Colonic mucosa (tissue), 4 donors: ENCODE data around the gene ATXN1. TPM values are rescaled to one million over a fixed set of nuclear protein-coding genes. Genes with fewer than 3 reads are reported as not detected.

ENCODE experiments used
- DNase-seq: peaks from one replicate; pipeline ENCODE4 v3.0.0-alpha.2; 2020
- H3K27ac ChIP-seq: fragments of 200-600 bp; one replicate; pipeline ENCODE4 v1.8.0; 2021
- H3K27me3 ChIP-seq: fragments of 200-600 bp; one replicate; pipeline ENCODE4 v1.8.0; 2021
- H3K36me3 ChIP-seq: fragments of 200-600 bp; one replicate; pipeline ENCODE4 v1.8.0; 2021
- H3K4me1 ChIP-seq: fragments of 200-600 bp; one replicate; pipeline ENCODE4 v1.8.0; 2021; ENCODE audit warnings: mild to moderate bottlenecking
- H3K4me3 ChIP-seq: fragments of 200-600 bp; one replicate; pipeline ENCODE4 v1.8.0; 2021
- H3K9ac ChIP-seq, 2 donors: one replicate each; pipeline ENCODE4 v1.7.0; 2013; ENCODE audit warnings: control low read depth in 2 of 2, low read depth in 2 of 2, low read length in 2 of 2
- H3K9me3 ChIP-seq: fragments of 200-600 bp; one replicate; pipeline ENCODE4 v1.8.0; 2021
- CTCF ChIP-seq: fragments of 200-600 bp; IDR thresholded peaks from one replicate; pipeline ENCODE4 v1.8.0; 2022; ENCODE audit warnings: antibody characterized with exemption, mild to moderate bottlenecking
- intact Hi-C: fragments of 100-400 bp; cut with DNase I; formaldehyde crosslinking; loops from one replicate; pipeline ENCODE4 v1.14.1; 2022
- total RNA-seq, 2 donors: library from RNA; stranded (reverse); fragmentation: NEBNext Ultra II Directional in 1 of 2; extraction: Animal tissue kit (Norgen Biotek cat#: 25700) in 1 of 2; gene quantifications; one replicate each; pipeline ENCODE4 v1.2.1, GENCODE V29; 2021
- donor health status: healthy.
- donor health status: DM: no; HTN: no; CAD: no.
- donor health status: DM: no; HTN: no; CAD: no.

ATXN1 gene
- total RNA-seq, 2 donors from 2014 or later = 24.5 to 41.9 TPM

DNA sequence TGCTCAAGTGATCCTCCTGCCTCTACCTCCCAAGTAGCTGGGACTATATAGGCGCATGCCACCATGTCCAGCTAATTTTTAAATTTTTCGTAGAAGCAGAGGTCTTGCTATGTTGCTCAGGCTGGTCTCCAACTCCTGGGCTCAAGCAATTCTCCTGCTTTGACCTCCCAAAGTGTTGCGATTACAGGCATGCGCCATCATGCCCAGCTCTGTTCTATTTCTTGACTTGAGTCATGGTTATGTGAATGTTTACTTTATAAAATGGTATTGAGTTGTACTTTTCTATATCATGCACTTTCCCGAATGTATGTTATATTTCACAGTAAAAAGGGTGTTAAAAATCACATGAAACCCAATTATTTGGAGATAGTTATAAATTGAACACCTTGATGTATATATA is 17.3 kb upstream of the ATXN1 start:
- Histone ChIP-seq H3K9ac (no peak overlapping the region), H3K36me3 (no peaks in the 10 kb centered on the region), H3K4me3 (no peak overlapping the region), H3K4me1 (no peaks in the 10 kb centered on the region), H3K27me3 (no peaks in the 10 kb centered on the region), H3K9me3 (no peaks in the 10 kb centered on the region), H3K27ac (no peak overlapping the region)
- DNase-seq = no peak
- intact Hi-C loops = loop anchor here (10.0 kb wide), 2 partner anchors 186 to 306 kb away; no protein-coding TSS in a partner anchor
- TF ChIP-seq CTCF = no peak

GRCh38 chr6:16777794-16778193 is 16.5 kb upstream of the ATXN1 start:
- no peaks in the 10 kb centered on the region for H3K36me3 ChIP-seq
- DNase-seq = no peak
- no peak overlapping the region for H3K9ac ChIP-seq
- H3K9me3 ChIP-seq = no peaks in the 10 kb centered on the region
- H3K27ac ChIP-seq = no peak overlapping the region
- no peaks in the 10 kb centered on the region for H3K4me1 ChIP-seq
- no peaks in the 10 kb centered on the region for H3K27me3 ChIP-seq
- intact Hi-C loops = loop anchor here (10.0 kb wide), 2 partner anchors 187 to 307 kb away; no protein-coding TSS in a partner anchor
- H3K4me3 ChIP-seq = no peak overlapping the region
- TF ChIP-seq CTCF = no peak

- H3K27ac ChIP-seq = no peak overlapping the region
- no peaks in the 10 kb centered on the region for H3K9me3 ChIP-seq
- DNase-seq = no peak
- no peaks in the 10 kb centered on the region for H3K36me3 ChIP-seq
- intact Hi-C loops = loop anchor here (10.0 kb wide), 2 partner anchors 188 to 308 kb away; no protein-coding TSS in a partner anchor
- no peak for TF ChIP-seq CTCF
- no peaks in the 10 kb centered on the region for H3K27me3 ChIP-seq
- H3K9ac ChIP-seq = no peak overlapping the region
- no peak overlapping the region for H3K4me3 ChIP-seq
- H3K4me1 ChIP-seq = no peaks in the 10 kb centered on the region
Observed at GRCh38 chr6:16776394-16777017, 15.2 kb upstream of the ATXN1 start.

- Histone ChIP-seq H3K4me1 (peaks cover 3% of the 10 kb centered on the region), H3K27me3 (no peaks in the 10 kb centered on the region), H3K36me3 (no peaks in the 10 kb centered on the region), H3K4me3 (no peak overlapping the region), H3K9ac (no peak overlapping the region), H3K27ac (no peak overlapping the region), H3K9me3 (no peaks in the 10 kb centered on the region)
- TF ChIP-seq CTCF = no peak
- no peak for DNase-seq
- intact Hi-C loops = loop anchor here (10.0 kb wide), 2 partner anchors 190 to 310 kb away; no protein-coding TSS in a partner anchor
Observed at GRCh38 chr6:16774437-16774836, 13.2 kb upstream of the ATXN1 start.

DNA sequence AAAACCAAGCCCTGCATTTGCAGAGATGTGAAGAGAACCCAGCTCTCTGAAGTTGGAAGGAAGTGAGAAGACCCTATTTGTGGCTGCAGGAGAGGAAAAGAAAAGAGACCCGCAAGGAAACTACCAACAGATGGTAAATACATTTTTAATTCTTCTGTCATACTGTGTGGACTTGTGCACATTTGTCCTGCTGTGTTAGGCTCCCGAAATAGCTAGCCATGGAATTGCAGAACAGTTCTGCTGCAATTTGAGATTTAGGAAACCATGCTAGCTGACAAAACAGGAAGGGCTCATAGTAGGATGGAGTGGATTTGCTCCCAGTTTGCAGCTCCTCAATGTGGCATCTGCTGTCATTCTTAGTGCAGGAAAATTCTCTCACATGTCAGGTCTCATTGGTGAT is 12.1 kb upstream of the ATXN1 start:
- no peak for DNase-seq
- peaks cover 14% of the 10 kb centered on the region for H3K4me1 ChIP-seq
- no peak overlapping the region for H3K27ac ChIP-seq
- H3K4me3 ChIP-seq = no peak overlapping the region
- no peak overlapping the region for H3K9ac ChIP-seq
- no peaks in the 10 kb centered on the region for H3K9me3 ChIP-seq
- intact Hi-C loops = loop anchor here (10.0 kb wide), 2 partner anchors 191 to 311 kb away; no protein-coding TSS in a partner anchor
- H3K27me3 ChIP-seq = no peaks in the 10 kb centered on the region
- H3K36me3 ChIP-seq = no peaks in the 10 kb centered on the region
- TF ChIP-seq CTCF = no peak
